ENCODE data around the gene GASK1A. TPM values are rescaled to one million over a fixed set of nuclear protein-coding genes. Genes with fewer than 3 reads are reported as not detected.

The GASK1A gene
- total RNA-seq, 1 donor from 2014 or later, result 0.72 TPM

DNA sequence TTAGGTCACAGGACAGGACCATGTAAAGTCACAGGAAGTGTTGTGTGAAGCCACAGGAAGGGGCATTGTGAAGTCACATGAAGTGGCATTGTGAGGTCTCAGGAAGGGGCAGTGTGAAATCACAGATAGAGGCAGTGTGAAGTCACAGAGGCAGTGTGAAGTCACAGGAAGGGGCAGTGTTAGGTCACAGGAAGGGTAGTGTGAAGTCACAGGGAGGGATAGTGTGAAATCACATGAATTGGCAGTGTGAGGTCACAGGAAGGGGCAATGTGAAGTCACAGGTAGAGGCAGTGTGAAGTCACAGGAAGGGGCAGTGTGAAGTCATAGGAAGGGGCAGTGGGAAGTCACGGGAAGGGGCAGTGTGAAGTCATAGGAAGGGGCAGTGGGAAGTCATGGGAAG, 37.9 kb downstream of the GASK1A start:
- Mint-ChIP-seq H3K27ac (ENCODE audit: unreplicated experiment) (no peak overlapping the region), H3K4me3 (ENCODE audit: unreplicated experiment) (no peak overlapping the region), H3K27me3 (ENCODE audit: unreplicated experiment) (no peaks in the 10 kb centered on the region), H3K36me3 (ENCODE audit: low read depth, unreplicated experiment) (no peaks in the 10 kb centered on the region), H3K9me3 (ENCODE audit: unreplicated experiment) (no peaks in the 10 kb centered on the region), H3K4me1 (ENCODE audit: unreplicated experiment) (no peaks in the 10 kb centered on the region)
- TF ChIP-seq CTCF (IDR thresholded peaks at IDR 0.05; ENCODE audit: unreplicated experiment), result no peak
- no peak for DNase-seq (ENCODE audit: low spot score)

- Mint-ChIP-seq H3K9me3 (ENCODE audit: unreplicated experiment) (no peaks in the 10 kb centered on the region), H3K4me1 (ENCODE audit: unreplicated experiment) (no peaks in the 10 kb centered on the region), H3K4me3 (ENCODE audit: unreplicated experiment) (no peak overlapping the region), H3K27me3 (ENCODE audit: unreplicated experiment) (no peaks in the 10 kb centered on the region), H3K27ac (ENCODE audit: unreplicated experiment) (no peak overlapping the region), H3K36me3 (ENCODE audit: low read depth, unreplicated experiment) (no peaks in the 10 kb centered on the region)
- TF ChIP-seq CTCF (IDR thresholded peaks at IDR 0.05; ENCODE audit: unreplicated experiment), result no peak
- DNase-seq (ENCODE audit: low spot score), result no peak
Measured at GRCh38 chr3:43017593-43018195, 38.6 kb downstream of the GASK1A start.

- Mint-ChIP-seq H3K27ac (ENCODE audit: unreplicated experiment) (no peak overlapping the region), H3K36me3 (ENCODE audit: low read depth, unreplicated experiment) (no peaks in the 10 kb centered on the region), H3K9me3 (ENCODE audit: unreplicated experiment) (no peaks in the 10 kb centered on the region), H3K4me1 (ENCODE audit: unreplicated experiment) (no peaks in the 10 kb centered on the region), H3K4me3 (ENCODE audit: unreplicated experiment) (no peak overlapping the region), H3K27me3 (ENCODE audit: unreplicated experiment) (no peaks in the 10 kb centered on the region)
- no peak for DNase-seq (ENCODE audit: low spot score)
- no peak for TF ChIP-seq CTCF (IDR thresholded peaks at IDR 0.05; ENCODE audit: unreplicated experiment)
Measured at GRCh38 chr3:43018246-43018645, 39.1 kb downstream of the GASK1A start.

DNA sequence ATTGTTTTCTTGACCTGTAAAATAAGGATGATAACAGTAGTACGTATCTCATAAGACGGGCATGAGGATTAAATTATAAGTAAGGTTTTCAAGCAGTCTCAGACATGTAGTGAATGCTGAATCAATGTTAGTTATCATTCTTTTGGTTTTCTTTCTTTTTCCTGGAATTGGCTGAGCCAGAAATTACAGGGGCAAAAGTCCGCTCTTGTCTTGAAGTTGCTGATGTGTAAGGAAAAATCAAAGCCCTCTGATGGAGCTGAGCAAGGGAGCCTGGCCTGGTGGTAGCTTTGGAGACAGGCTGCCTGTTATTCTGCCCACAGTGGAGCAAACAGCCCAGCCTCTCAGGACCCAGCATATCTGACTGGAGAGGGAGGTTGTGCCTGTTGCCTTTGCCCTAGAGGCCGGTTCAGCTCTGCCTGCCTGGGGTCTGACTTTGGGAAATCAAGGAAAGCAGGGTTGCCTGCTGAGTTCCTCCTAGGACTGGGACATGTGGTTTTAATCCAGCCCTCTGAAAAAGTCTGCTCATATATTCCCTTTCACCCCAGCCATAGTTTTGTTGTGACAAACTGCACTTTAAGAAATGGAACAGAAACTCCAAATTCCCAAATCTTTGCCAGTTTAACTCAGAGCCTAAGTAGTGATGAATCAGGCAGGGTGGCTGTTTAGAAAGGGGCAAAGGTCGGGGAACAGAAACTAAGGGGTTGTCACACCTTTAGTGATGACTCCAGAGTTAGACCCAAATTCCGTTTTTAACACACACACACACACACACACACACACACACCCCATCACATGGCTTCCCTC, 40.1 kb downstream of the GASK1A start:
- no peaks in the 10 kb centered on the region for H3K36me3 Mint-ChIP-seq (ENCODE audit: low read depth, unreplicated experiment)
- no peaks in the 10 kb centered on the region for H3K9me3 Mint-ChIP-seq (ENCODE audit: unreplicated experiment)
- H3K4me3 Mint-ChIP-seq (ENCODE audit: unreplicated experiment), result no peak overlapping the region
- H3K27ac Mint-ChIP-seq (ENCODE audit: unreplicated experiment), result no peak overlapping the region
- no peaks in the 10 kb centered on the region for H3K4me1 Mint-ChIP-seq (ENCODE audit: unreplicated experiment)
- H3K27me3 Mint-ChIP-seq (ENCODE audit: unreplicated experiment), result no peaks in the 10 kb centered on the region
- no peak for TF ChIP-seq CTCF (IDR thresholded peaks at IDR 0.05; ENCODE audit: unreplicated experiment)
- DNase-seq (ENCODE audit: low spot score), result no peak

- no peak for DNase-seq (ENCODE audit: low spot score)
- Mint-ChIP-seq H3K36me3 (ENCODE audit: low read depth, unreplicated experiment) (no peaks in the 10 kb centered on the region), H3K27ac (ENCODE audit: unreplicated experiment) (no peak overlapping the region), H3K27me3 (ENCODE audit: unreplicated experiment) (no peaks in the 10 kb centered on the region), H3K9me3 (ENCODE audit: unreplicated experiment) (no peaks in the 10 kb centered on the region), H3K4me1 (ENCODE audit: unreplicated experiment) (no peaks in the 10 kb centered on the region), H3K4me3 (ENCODE audit: unreplicated experiment) (no peak overlapping the region)
- TF ChIP-seq CTCF (IDR thresholded peaks at IDR 0.05; ENCODE audit: unreplicated experiment), result no peak
Measured at GRCh38 chr3:43019826-43020225, 40.7 kb downstream of the GASK1A start.
